GM18505 (cell line): ENCODE results near the gene RNF4.

Experiments used
- ATAC-seq: cut with Tn5 transposase; IDR thresholded peaks from one replicate; pipeline ENCODE4 v1.9.1; 2021; ENCODE audit not compliant: unreplicated experiment
- POLR2A ChIP-seq: IDR thresholded peaks from 4 replicates; pipeline ENCODE4 v1.6.1; 2011; ENCODE audit warnings: borderline replicate concordance; ENCODE audit not compliant: insufficient read depth, insufficient read length; ENCODE audit errors: extremely low read depth

RNF4 gene

GRCh38 chr4:2432991-2433530 lies 35.8 kb upstream of the RNF4 start:
- ATAC-seq: no peak
- TF ChIP-seq POLR2A: no peak

DNA sequence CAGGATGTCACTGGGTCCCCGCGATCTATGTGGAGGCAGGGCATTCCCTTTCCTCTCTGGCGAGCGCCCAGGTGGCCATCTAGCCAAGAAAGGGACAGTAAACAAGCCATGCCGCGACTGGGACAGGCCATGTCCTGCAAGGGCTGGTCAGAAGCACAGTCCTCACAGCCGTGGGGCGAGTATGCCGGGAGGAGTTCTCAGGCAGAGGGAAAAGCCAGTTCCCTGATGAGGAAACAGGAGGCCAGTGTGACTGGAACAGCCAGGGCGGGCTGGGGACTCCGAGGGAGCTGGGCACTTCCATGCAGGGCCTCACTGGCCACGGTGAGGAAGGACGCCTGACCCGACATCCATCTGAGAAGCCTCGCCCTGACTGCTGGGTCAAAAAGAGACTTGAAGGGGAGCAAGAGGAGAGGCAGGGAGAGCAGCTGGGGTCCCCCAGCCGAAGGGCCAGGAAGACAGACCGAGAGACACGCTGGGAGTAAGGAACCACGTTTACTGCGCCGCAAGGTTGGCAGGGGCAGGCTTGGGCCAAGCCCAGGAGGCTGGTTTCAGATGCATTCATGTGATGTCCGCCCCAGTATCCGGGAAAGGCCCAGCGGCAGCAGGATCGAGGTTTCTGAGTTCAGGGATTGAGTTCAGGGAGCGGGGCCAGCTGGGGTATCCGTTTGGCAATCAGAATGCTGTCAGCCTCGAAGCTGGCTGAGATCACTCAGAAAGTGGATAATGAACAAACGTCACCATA lies 35.1 kb upstream of the RNF4 start:
- ATAC-seq: no peak
- TF ChIP-seq POLR2A: no peak

DNA sequence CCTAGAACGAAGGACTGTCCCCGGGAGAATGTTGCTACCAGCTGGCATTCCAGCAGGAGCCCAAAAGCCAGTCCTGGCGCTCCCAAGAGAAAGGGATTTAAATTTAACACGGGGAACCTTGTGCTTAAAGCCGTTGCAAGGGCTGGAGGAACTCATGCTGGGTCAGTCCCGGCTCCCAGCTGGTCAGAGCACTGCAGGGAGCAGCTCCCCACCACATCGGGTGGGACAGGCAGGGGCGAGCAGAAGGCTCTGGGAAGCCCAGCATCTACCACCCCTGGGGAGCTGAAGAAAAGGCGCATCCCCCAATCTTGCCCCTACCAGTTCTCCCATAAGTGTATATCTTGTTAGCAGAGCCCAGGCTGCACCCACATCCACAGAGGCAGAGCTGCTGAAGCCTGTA lies 34.5 kb upstream of the RNF4 start:
- no peak for ATAC-seq
- TF ChIP-seq POLR2A: no peak

- TF ChIP-seq POLR2A: no peak
- no peak for ATAC-seq
Measured at GRCh38 chr4:2436301-2436700, 32.6 kb upstream of the RNF4 start.

DNA sequence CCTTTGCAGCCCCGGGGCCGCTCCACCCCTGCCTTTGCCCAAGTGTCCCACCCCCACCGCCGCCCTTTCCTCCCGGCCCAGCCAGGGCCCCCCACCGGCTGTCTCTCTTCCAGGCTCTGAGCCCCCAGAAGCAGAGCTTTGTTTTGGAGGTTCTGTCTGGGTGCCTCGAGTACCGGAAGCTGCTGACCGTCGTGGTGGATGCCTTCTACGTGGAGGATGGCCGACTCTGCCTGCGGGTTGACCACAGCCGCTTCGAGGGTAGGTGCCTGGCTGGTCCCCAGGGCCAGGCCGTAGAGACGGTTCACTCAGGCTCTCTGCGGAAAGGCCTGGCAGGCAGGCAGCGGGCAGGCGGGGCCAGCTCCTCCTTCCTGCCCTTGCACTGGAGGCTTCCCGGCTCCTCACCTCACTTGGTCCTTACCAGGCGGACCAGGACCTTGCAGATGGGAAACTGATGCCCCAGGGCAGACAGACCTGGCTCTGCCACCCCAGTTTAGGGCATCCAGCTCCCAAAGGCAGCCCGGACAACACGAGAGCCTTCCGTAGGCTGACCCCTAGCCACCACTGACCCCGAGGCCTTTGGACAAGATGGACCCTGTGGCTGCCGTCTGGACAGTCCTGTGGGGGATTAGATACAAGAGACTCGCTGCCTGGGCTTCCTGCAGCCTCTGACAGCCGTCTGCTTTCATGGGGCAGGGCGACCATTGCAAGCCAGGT lies 32.0 kb upstream of the RNF4 start:
- no peak for ATAC-seq
- no peak for TF ChIP-seq POLR2A

DNA sequence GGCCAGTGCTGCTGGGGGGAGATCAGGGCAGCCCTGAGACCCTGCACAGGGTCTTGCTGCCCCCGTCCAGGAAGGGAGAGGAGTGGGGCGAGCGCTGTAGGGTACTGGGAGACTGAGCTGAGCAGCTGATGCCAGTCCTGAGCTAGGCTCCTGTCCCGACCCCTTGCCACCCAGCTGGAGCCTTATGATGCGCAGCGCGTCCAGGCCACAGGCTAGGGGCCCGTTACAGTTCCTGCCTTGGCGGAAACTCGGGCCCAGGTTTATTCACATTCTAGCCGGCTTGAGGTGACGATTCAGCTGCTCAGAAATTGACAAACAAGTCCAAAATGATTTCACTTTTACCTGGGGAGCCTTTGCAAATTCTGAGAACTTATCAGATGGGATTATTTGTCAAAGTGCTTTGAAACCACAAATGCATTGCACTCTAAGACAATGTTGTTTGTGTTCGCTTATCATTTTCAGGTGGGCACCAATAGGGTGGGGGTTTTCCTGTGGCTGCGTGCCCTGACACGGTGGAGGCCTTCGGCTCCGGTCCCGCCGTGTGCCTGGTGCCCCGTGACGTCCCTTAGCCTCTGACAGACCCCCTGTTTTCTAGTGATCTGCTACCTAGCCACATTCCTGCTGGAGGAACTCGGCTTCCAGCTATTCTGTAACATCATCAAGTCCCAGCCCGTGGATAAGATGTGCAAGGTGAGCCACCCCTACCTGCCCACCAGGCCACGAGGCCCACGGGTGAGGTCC lies 31.3 kb upstream of the RNF4 start:
- no peak for TF ChIP-seq POLR2A
- no peak for ATAC-seq

GRCh38 chr4:2438822-2439718 lies 29.8 kb upstream of the RNF4 start:
- ATAC-seq: no peak
- TF ChIP-seq POLR2A: no peak

DNA sequence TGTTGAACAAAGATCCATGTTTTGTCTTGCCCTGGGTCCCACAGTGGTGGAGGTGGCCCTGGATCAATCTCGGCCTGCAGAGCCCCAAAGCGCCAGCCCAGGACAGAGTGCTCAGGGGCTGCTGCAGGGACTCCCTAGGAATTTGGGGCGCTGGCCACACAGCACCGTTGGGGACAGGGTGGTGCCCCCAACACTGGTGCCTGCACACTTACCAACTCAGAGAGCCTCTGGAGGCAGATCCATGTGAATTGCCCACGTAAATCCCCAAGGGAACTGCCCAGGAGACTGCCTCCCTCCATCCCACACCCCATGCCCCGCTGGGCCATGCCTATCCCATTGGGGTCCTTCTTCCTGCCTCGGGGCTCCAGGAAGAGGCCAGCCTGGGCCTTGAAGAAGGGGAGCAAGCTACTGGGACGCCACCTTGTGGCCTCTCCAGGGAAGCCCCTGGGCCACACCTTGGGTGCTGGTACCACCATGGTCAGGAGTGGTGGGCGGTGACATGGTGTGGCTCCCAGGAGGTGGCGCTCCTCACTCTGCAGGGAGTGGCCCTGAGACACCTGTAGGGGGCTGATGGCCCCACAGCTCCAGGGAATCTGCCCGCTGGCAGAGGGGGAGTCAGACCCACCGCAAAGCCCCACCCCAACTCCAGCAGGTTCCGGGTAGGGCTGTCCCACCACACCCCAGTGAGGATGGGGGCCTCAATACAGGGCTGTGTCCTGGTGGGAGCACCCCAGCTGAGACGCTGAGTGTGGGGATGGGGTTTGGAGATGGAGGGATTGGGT lies 27.3 kb upstream of the RNF4 start:
- no peak for TF ChIP-seq POLR2A
- peak; percentile 83 for ATAC-seq

GRCh38 chr4:2442175-2442993 lies 26.5 kb upstream of the RNF4 start:
- TF ChIP-seq POLR2A: no peak
- ATAC-seq: no peak

- no peak for ATAC-seq
- no peak for TF ChIP-seq POLR2A
Measured at GRCh38 chr4:2443061-2443730, 25.7 kb upstream of the RNF4 start.
